HG02840 (cell line): ENCODE results near the gene EML5.

Source experiments
- ATAC-seq: cut with Tn5 transposase; IDR thresholded peaks from one replicate; pipeline ENCODE4 v1.9.1; 2021; ENCODE audit warnings: mild to moderate bottlenecking, moderate library complexity, moderate number of reproducible peaks; ENCODE audit not compliant: unreplicated experiment, low FRiP score

The EML5 gene

DNA sequence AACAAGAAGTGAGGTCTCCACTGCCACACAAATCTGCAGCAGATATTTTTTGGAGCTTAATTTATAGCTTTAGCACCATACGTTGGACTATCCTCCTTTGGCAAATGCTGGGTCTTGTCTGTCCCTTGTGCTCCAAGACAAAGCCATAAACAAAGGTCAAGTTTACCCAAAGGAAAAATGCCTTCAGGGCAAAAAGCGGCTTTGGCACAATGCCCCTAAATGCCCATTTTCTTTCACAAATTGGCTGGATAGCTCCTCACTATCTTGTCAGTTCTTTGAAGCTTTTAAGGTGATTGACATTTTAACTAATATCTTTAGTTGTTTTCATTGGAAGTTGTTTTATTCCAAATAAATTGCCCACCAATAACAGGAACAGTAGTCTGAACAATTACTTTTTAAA lies 59.6 kb downstream of the EML5 start:
- no peak for ATAC-seq

GRCh38 chr14:88729159-88729558 lies 63.6 kb downstream of the EML5 start:
- ATAC-seq = no peak

GRCh38 chr14:88727057-88727456 lies 65.7 kb downstream of the EML5 start:
- ATAC-seq = no peak

DNA sequence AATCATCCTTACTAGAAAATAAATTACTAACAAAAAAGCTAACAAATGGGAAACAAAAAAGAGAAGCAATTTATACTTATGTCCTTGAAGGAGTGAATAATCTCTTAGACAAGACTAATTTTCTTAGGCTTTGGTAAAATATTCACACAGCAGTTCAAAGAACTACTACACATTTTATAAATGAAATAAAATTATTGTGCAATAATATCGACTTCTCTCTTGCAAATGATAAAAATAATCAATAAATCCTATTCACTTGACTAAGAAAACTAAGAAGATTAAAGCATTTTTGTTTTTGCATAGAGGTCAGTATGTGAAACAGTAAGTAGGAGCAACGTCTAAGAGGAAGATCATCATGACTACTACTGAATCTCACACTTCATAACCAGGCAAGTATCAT lies 82.0 kb downstream of the EML5 start:
- ATAC-seq = no peak

DNA sequence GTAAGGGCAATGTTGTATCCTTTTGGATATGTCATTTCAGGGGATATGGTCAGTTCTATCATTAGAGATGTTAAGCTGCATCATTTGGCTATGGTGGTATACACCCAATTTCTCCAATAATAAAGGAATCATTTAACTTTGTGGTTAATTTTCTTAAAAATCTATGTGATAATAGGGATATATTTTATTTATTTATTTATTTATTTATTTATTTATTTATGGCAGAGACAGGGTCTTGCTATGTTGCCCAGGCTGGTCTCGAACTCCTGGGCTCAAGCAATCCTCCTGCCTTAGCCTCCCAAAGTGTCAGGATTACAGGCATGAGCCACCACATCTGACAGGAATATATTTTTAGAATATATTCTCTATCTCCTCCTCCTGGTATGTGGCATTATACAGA lies 85.7 kb downstream of the EML5 start:
- ATAC-seq = no peak

DNA sequence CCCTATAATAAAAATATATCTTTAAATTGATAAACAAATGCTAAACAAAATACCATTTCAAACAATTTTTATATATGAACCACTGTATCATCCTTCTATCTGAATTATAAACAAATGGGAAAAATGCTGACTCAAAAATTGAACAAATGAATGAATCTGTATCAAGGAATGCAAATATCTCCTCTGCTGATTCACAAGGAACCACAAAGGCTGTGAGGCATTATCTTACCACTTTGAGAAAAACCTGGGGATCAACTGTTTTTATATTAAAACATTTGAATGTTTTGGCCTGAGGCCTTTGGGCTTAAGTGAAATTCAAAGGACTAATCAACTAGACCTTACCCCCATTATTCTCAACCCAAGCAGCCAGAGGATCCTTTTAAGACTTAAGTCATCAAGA lies 86.3 kb downstream of the EML5 start:
- ATAC-seq = no peak

DNA sequence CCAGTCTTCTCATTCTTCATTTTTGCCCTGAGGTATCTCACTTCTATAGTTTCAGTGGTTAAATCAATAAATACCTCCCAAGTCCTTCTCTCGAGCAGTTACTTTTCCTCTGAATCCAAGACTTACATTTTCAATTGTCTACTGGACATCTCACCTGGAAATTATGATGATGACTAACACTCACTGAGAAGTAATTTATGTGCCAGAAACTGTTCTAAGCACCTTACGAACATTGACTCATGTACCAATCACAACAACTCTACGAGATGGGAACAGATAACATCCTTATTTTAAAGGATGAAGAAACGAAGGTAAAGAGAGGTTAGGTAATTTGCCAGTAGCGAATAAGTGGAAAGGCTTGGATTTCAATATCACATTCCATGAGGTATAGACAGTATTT lies 94.1 kb downstream of the EML5 start:
- ATAC-seq = no peak

GRCh38 chr14:88695870-88696269 lies 96.9 kb downstream of the EML5 start:
- ATAC-seq = no peak

GRCh38 chr14:88688386-88688785 lies 104.4 kb downstream of the EML5 start:
- no peak for ATAC-seq

- ATAC-seq = no peak
These were observed 109.6 kb downstream of the EML5 start for GRCh38 chr14:88683119-88683518.

- ATAC-seq = no peak
These were observed 110.1 kb downstream of the EML5 start for GRCh38 chr14:88682495-88683114.

DNA sequence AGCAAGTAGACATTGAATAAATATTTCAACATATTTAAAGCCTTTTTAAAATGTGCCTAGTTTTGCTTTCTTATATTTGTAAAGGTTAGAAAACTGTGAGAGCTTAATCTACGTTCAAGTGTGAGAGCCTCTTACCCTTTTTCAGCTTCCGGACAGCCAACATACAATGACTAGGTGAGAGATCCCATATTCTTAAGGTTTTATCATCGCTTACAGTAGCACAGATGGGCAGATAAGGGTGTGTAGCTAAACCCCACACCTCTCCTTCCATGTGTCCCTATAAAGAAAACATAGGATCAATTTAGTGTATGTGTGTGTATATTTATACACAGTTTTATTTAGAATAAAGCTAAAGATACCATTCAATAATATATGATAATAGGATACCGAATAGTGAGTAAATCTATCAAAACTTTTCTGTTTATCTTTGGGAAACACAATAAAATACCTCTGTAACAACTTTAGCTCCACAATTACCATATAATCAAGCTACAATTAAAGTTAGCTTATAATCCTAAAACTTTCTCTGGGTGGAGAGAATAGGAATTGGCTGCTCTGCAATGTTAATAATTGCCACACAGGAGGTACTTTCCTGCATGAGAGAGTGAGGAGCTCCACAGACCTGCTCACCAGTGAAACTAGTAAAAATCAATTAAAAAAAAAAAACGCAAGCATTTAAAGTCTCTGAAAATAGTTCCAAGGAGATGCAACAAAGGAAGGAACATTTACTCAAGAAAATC lies 110.8 kb downstream of the EML5 start:
- no peak for ATAC-seq

DNA sequence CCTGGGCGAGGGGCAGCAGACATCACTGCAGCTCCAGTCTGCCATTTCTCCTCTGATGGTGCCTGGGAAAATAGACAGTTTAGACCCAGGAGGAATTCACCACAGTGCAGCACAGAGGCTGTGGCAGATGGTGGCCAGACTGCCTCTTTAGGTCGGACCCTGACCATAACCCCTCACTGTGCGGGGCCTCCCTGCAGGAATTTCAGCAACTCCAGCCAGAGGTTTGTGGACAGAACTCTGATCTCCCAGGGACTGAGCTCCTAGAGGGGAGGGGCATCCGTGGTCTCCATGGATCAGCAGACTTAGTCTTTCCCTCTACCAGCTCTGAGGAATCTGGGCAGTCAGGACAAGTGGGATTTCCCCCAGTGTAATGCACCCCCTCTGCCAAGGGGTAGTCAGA lies 123.4 kb downstream of the EML5 start:
- ATAC-seq = no peak

DNA sequence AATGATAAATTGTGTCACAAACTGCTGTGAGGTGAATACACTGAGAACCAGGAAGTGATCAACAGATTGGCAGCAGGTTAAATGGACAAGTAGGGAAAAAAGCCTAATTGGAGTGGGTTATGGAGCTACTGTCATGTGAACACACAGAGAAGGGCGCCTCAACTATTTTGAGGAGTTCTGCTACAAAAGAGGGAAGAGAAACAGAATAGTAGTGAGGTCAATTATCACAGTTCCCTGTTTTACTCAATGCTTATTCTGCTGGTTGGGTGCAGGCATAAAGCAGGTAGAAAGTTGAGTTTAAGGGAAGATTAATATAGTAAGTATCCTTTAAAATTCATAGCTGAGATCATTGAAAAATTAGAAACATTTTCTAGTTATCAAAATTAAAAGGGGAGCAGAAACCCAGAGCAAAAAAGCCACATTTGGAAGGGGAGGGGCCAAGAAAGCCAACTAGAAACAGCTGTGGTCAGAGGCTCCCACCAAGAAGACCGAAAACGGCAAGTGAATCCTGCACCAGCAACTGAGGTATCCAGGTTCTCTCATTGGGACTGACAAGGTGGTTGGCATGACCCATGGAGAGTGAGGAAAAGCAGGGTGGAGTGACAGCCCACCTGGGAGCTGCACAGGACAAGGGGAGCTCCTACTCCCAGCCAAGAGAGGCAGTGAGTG lies 124.2 kb downstream of the EML5 start:
- ATAC-seq = peak; percentile 49

DNA sequence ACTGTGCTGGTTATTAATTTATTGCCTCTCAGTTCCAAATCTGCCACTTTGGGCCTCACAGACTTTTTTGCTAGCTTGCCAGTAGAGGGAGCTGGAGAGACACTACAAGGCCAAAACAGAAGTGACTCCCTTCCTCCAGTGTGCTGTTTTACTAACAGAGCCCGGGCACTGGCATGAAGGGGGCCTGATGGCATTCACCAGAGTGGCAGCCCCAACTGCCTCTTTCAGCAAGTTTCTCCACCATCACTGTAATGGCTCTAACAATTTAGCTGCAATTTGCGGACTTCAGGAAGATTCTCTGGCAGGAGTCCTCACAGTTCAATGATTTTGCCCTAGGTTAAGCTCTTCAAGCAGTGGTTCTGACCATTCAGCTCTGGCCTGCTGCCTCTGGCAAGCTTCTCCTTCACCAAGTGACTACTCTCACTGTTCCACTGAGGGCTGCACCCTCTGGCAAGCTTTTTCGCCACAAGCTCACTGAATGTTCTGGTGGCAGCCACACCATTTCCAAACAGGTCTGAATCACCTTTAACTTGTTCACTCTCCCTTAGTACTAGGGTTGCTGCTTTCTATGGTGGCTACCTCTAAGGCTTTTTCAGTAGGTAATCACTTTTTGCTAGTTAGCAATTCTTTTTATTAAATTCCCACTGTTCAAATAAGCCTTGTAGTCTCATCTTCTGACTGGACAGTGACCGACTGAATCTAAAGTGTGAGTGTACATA lies 125.0 kb downstream of the EML5 start:
- peak; percentile 81 for ATAC-seq

GRCh38 chr14:88660056-88660455 lies 132.7 kb downstream of the EML5 start:
- no peak for ATAC-seq

- ATAC-seq = no peak
These were observed 153.5 kb downstream of the EML5 start for GRCh38 chr14:88639221-88639620.

- no peak for ATAC-seq
These were observed 160.2 kb downstream of the EML5 start for GRCh38 chr14:88632512-88632911.

- ATAC-seq = no peak
These were observed 161.7 kb downstream of the EML5 start for GRCh38 chr14:88631091-88631490.

DNA sequence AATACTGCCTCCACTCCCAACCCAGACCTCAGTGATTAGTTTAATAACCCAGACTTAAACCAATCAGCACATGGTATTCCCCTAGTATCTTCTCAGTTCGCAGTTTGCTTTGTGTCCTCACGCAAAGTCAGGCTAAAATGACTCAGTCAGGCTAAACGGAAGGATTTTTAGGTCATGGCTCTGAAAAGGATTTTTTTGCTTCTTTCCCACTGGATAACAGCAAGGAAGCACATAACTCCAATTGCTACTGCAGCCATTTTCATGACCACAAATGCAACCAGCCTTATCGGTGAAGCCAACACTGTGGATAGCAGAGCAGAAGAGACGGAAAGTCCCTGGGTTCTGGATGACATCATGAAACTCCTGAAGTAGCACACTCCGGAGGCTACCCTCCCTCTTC lies 162.2 kb downstream of the EML5 start:
- ATAC-seq = no peak

GRCh38 chr14:88628462-88628861 lies 164.3 kb downstream of the EML5 start:
- ATAC-seq = no peak
